T47D (cell line): Measurements from ENCODE around the gene CYP2U1.
"Not testable (repeated sequence)": the region's sequence is repeated elsewhere in the genome, so short reads cannot be mapped to it uniquely, and the experiment has no call there.

Experiments used
- DNase-seq, 2 experiments: peaks; one replicate each; pipeline versions ENCODE4 v3.0.0 to v3.0.0-alpha.2; 2011 to 2012; ENCODE audit warnings: low read depth in 1 of 2, low spot score in 1 of 2
- JUND ChIP-seq: IDR thresholded peaks from 2 replicates; pipeline ENCODE4 v1.6.1; 2012; ENCODE audit warnings: low read depth
- in situ Hi-C: cut with HindIII; loops from 2 replicates; pipeline ENCODE4 v1.10.0; 2016; ENCODE audit warnings: low sequenced_read_pairs, low pct_unique_long_range_greater_than_20kb

CYP2U1 gene

GRCh38 chr4:107931775-107932321 lies 499 bp downstream of the CYP2U1 start:
- DNase-seq, result no peak
- no peak for TF ChIP-seq JUND
- in situ Hi-C loops, result no loop called here

DNA sequence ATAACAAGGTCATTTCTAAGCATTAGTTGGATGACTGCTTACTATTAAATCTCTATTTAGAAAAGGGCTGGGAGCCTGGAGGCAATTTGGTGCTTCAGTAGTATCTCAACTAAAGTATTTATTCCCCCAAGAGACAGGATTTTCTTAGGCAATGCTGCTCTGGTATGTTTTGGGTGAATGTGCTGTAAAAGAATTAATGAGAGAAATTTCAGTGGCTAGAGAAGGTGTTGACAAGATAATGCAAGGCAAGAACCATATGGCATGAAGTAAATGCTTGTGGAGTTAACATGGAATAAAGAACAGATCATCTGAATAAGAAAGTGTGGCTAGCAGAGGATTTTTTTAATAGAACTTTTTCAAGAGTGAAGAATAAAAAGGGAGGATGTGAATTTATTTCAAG lies 3.9 kb downstream of the CYP2U1 start:
- in situ Hi-C loops, result no loop called here
- no peak for TF ChIP-seq JUND
- no peak for DNase-seq

DNA sequence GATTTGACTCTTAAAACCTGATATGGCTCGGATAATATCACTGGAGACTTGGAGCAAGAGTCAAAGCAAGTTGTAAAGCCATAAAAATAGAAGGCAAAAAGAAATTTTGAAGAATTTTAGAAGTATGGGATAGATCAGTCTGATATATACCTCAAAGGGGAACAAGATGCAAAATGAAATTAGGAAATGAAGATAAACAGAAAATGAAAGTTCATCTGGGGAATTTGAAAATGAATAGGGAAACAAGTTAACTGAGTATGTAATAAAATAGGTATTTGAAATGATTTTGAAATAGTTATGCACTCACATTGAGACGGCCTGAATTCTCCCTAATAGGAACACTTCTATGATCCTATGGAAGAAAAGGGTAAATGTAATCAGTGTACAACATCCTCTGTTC lies 5.7 kb downstream of the CYP2U1 start:
- no peak for TF ChIP-seq JUND
- no peak for DNase-seq
- in situ Hi-C loops, result no loop called here

DNA sequence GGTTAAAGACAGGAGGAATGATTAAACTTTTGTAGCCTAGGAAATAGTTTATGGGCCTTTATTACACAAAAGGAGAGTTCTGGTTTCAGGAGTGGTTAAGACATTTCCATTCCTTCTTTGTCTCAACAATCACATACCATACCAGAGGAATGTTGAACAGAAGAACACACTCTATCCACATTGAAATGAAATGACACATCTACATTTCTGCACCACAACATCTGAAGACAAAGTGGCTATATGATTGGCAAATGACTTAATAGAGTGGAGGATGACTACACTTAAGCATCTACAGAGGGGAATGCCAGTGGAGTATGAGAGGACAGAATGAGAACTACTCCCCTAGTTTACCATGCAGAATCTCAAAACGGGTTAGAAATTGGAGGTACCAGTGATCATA lies 8.0 kb downstream of the CYP2U1 start:
- DNase-seq, result no peak
- TF ChIP-seq JUND, result no peak
- in situ Hi-C loops, result no loop called here

- no peak for DNase-seq
- no peak for TF ChIP-seq JUND
- in situ Hi-C loops, result no loop called here
Measured at GRCh38 chr4:107945809-107946208, 14.5 kb downstream of the CYP2U1 start.

- TF ChIP-seq JUND, result no peak
- in situ Hi-C loops, result no loop called here
- no peak for DNase-seq
Measured at GRCh38 chr4:107950746-107951540, 19.6 kb downstream of the CYP2U1 start.

- no peak for DNase-seq
- TF ChIP-seq JUND, result no peak
- in situ Hi-C loops, result no loop called here
Measured at GRCh38 chr4:107951551-107951950, 20.2 kb downstream of the CYP2U1 start.

DNA sequence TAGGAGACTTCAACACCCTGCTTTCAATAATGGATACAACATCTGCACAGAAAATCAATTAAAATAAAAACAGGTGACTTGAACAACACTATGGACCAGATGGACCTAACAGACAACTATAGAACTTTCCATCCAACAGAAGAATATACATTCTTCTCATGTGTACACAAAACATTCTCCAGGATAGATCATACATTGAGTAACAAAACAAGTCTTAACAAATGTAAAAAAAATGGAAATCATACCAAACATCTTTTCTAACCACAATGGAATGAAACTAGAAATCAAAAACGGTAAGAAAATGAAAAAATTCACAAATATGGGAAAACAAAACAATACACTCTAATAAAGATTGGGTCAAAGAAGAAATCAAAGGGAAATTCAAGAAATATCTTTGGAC lies 24.7 kb downstream of the CYP2U1 start:
- no peak for DNase-seq
- in situ Hi-C loops, result no loop called here
- no peak for TF ChIP-seq JUND

DNA sequence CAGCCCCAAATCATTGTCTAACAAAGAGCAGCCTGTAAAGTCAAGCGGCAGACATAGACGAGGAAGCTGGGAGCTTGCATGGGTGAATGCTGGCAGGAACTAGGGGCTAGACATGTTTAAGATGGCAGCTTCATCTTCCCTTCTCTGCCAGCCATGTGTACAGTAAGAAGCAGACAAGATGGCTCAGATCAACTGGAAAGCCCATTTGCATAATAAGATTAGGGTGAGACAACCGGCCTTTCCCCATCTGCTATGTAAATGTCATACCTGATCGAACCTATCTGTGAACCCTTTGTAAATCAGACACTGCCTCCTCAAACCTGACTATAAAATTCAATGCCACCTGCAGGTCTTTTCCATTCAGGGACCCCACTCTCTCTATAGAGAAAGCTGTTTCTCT lies 35.6 kb downstream of the CYP2U1 start:
- no peak for TF ChIP-seq JUND
- DNase-seq, result no peak
- in situ Hi-C loops, result no loop called here

GRCh38 chr4:107967519-107967918 lies 36.2 kb downstream of the CYP2U1 start:
- in situ Hi-C loops, DNase-seq: not testable (repeated sequence)

- DNase-seq, in situ Hi-C loops: not testable (repeated sequence)
Measured at GRCh38 chr4:107967921-107968320, 36.6 kb downstream of the CYP2U1 start.

- TF ChIP-seq JUND, result no peak
- DNase-seq, result no peak
- in situ Hi-C loops, result no loop called here
Measured at GRCh38 chr4:107970063-107970798, 38.9 kb downstream of the CYP2U1 start.

- TF ChIP-seq JUND, result no peak
- DNase-seq, result no peak
- in situ Hi-C loops, result no loop called here
Measured at GRCh38 chr4:107972605-107973004, 41.3 kb downstream of the CYP2U1 start.
